ENCODE data around the gene SLC9A4.

The SLC9A4 gene

DNA sequence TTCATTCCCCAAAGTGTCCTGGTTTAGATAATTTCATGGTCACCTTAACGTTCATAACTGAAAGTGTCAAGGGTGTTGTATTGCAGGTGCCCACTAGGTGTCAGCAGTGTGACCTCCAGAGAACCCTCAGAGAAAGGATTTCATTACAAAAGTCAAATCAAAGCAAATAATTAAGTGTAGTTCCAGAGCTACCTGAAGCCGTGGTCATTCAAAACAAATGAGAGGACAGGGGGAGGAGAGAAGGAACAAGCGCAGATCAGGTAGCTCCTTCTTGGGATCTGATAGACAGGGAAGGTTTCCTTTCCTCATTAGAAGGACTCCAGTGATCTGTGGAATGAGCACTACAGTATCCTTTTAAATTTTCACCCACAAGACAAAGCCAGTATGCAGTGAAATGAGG is at the start of gene SLC9A4:
Gene SLC9A4, plus strand, starts transcription at position 207 of the 400 bp plus-strand sequence. CDS start 534 bp downstream, outside the sequence.
- peak; percentile 29 to 44 for DNase-seq

DNA sequence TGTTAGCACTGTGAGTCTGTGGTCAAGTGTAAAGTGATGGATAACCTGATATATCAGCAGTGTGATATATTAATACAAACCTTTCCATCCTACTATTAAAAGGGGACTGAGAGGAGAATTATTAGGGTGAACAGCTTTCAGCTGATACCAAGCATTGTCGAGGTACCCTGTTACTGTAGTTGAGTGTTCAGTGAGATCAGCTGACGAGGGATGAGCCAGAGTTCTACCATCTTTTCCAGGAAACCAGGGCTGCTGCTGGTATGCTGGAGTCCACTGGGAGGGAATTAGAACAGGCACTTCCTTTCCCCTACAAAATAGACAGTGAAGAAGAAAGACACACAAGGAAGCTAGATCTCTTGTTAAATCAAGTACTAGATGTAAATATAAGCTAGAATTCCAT is 49.7 kb upstream of the SLC9A4 start:
- no peak for DNase-seq

GRCh38 chr2:102424754-102425153 is 48.3 kb upstream of the SLC9A4 start:
- DNase-seq, result no peak

DNA sequence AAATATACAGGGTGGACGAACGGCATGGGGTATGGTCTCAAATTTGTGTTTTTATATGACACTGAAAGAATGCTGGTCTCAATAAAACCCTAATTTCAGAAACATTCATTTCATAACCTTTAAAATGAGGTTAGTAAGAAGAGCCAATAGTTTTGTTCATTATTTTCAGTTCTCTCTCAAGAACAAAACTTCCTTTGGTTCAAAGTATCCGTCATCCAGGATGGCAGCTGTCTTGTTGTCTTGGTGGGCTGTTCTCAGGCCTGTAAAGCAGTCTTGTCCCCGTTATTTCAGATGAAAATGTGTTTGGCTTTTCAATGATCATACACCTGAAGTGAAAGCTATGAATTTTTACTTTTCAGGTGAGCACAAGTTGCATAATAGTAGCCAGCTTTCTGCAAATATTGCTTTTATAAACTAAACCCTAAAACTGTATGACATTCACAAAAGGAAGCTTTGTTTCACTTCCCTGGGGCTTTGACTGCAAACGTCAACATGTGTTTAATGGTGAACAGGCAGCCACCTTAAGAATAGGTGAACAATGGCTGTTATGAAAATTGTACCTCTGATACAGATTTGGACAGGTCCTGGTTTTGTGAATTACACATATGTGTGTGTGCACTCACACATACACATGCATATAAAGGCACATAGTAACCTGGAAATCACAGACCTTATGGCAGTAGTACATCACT is 47.4 kb upstream of the SLC9A4 start:
- DNase-seq, result no peak

DNA sequence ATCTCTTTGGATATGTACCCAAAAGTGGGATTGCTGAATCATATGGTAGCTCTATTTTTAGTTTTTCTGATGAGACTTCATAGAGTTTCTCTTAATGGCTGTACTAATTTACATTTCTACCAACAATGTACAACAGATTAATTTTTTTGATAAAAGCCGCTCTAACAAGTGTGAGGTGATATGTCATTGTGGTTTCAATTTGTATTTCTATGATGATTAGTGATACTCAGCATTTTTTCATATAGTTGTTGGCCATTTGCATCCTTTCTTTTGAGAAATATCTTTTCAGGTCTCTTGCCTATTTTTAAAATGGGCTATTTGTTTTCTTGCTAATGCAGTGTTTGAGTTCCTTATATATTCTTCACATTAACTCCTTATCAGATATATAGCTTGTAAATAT is 45.8 kb upstream of the SLC9A4 start:
- no peak for DNase-seq

DNA sequence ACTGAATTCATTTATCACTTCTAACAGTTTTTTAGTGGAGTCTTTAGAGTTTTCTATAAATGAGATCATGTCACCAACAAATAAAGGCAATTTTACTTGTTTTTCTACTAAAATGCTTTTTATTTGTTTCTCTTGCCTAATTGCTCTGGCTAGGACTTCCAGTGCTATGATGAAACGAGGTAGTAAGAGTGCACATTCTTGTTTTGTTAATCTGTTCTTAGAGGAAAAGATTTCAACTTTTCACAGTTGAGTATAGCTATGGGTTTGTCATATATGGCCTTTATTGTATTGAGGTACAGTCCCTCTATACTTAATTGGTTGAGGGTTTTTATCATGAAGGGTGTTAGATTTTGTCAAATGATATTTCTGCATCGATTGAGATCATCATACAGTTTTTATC is 44.5 kb upstream of the SLC9A4 start:
- no peak for DNase-seq

DNA sequence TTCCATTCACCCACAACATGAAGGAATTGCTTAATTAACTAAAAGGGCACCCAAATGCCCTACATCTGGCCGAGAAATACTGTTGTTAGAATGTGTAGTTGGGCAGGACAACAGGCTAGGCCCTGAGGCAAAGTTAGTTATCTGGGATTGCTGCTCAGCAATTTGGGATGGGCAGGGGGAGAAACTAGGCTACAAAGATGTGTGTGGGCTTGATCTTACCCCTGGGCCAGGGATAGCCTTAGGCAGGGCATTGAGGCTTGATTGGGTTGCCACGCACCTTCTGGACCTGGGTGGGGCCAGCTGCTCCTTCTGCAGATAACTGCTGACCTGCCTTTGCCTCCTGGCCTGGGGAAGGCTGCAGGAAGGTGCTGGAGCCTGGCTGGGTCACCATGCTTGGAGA is 40.6 kb upstream of the SLC9A4 start:
- no peak for DNase-seq

DNA sequence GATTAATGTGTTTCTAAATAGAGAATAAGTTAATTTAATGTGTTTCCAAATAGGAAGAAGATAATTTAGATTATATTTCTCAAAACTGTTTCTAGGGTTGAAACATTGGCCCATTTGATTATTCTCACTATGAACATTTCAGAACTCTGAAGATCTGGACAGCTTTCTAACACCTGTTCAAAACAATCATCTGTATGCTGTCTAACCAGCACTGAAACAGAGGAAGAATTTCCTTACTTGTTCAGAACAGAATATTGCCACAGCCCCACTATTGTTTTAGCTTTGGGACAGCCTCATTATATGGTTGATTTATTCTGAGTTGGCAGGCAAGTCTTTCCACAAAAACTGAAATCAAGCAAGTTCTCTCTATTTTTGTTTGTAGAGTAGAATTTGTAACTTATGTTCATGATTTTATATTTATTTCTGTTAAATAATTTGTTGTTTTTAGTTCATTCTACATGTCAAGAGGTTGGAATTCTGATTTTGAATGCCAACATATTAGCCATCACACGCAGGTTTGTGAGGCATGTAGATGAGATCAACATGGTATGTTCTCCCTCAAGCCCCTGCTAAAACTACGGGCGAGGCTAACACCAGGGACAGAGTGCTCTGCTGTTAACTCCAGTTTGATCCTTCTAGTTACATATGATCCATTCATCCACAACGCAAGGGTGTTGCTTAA is 38.9 kb upstream of the SLC9A4 start:
- DNase-seq, result no peak

- DNase-seq, result no peak
Observed at GRCh38 chr2:102434655-102435381, 38.2 kb upstream of the SLC9A4 start.

- DNase-seq, result no peak
Observed at GRCh38 chr2:102435741-102436140, 37.3 kb upstream of the SLC9A4 start.

DNA sequence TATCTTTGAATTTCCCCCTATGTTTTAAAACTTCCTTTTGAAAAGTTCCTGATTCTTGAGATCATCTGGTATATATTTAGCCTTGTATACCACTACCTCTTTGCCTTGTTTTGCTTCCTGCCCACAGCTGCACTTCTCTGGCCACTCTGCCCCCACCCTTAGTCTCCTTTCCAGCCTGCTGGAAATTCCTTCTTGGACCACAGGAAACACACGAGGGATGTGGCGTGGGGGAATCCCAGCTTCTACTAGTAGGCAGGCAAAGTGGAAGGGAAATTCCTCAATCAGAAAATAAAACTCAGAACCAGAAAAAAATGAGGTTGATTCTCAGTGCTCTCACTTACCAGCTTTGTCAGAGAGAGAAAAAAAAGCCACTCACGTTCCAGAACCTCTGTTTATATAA is 36.7 kb upstream of the SLC9A4 start:
- DNase-seq, result no peak

- no peak for DNase-seq
Observed at GRCh38 chr2:102437122-102437521, 35.9 kb upstream of the SLC9A4 start.

- DNase-seq, result no peak
Observed at GRCh38 chr2:102438111-102438510, 34.9 kb upstream of the SLC9A4 start.

GRCh38 chr2:102438578-102438977 is 34.4 kb upstream of the SLC9A4 start:
- no peak for DNase-seq

GRCh38 chr2:102439065-102439695 is 33.8 kb upstream of the SLC9A4 start:
- DNase-seq, result no peak

- DNase-seq, result peak in 1 of 2 experiments; percentile 11
Observed at GRCh38 chr2:102442967-102443828, 29.8 kb upstream of the SLC9A4 start.

DNA sequence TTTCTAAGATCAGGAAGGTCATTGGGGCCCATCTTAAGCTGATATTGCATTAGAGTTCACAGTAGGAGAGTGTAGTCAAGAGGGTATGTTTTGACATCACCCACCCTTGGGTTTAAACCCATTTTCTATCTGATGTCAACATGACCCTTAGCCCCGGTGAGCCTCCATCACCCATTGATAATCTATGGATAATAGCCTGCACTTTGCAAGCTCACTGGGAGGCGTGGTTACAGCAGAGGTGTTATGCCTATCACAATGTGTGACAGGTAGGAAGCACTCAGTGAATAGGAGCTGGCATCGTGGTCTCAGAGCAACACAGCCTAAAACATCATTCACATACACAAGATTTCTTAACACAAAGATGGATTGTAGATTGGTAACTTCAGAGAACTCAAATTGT is 28.8 kb upstream of the SLC9A4 start:
- no peak for DNase-seq

- no peak for DNase-seq
Observed at GRCh38 chr2:102446936-102447335, 26.1 kb upstream of the SLC9A4 start.

DNA sequence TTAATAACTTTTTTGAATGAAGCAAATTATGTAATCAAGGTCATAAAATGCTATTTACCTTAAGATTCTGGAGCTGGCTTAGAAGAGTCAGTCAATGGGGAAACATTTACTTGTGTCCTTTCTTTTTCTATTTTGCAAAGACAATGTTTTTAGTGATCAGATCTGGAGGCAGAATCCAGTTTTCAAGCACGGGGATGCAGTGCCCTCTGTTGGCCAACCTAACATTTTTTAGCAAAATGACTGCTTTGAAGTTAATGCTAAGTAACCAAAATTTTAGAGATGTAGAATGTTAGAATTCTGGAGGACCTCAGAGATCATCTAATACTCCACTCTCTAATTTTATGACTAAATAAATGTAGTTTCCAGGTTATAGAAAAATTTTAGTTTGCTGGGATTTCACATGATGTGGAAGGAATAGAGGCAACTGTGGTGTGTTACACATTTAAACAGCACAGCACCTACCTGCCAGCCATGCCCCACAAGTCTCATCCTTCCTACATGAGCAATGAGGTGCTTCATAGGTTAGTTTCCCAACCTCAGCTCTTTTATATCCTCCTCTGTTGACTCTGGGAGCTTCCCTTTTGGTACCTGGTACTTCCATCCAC is 23.6 kb upstream of the SLC9A4 start:
- DNase-seq, result peak in 1 of 2 experiments; percentile 25

DNA sequence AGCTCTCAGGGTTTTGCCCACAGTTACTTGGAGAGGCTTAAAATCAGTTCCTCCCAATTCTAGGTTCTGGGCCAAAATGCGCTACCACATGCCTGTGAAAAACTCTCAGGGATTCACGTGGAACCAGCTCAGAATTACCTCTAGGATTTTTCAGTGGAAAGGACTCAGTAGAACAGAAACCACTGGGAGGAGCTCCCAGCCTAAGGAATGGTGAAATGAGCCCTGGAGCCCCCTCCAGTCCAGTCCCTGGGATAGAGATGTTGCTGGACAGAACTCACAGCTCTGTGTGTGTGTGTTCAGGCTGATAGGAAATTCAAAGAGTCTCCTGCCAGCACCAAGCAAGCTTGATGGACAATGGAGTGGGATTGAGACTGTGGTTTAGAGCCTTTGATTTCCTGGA is 21.1 kb upstream of the SLC9A4 start:
- DNase-seq, result peak in 1 of 2 experiments; percentile 9

DNA sequence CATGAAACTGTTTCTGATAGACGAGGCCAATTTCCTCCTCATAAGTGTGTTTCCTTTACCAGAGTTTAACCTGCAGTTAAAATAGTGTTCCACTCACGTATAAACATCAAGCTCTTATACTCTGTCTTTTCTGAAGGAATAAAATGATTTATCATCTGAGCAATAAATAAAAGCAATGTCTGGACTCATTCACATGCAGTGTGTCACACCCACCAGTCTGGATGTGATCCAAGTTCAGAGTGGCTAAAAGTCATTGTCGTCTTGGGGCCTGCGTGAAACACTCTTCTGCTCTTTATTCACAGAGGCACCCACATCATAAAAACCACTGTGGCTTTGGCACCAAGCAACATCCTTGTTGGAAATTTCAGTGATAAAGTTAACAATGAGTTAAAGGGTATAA is 19.5 kb upstream of the SLC9A4 start:
- DNase-seq, result no peak

GRCh38 chr2:102455061-102455670 is 17.9 kb upstream of the SLC9A4 start:
- no peak for DNase-seq
